ENCODE data around the gene COL11A1. TPM values are rescaled to one million over a fixed set of nuclear protein-coding genes. Genes with fewer than 3 reads are reported as not detected.

COL11A1 gene
- total and polyA plus RNA-seq, 2 of the 13 experiments (the other 11 are each of a cell fraction or from before 2014, with no cell fraction given), result not detected

GRCh38 chr1:103089221-103089620 lies 19.1 kb downstream of the COL11A1 start (continued):
- TF ChIP-seq SP4 (CRISPR knock-in tag; IDR thresholded peaks at IDR 0.05) (no peak), IRF9 (CRISPR knock-in tag; IDR thresholded peaks at IDR 0.05; ENCODE audit: borderline replicate concordance) (no peak), NR2F1 (CRISPR knock-in tag; IDR thresholded peaks at IDR 0.05) (no peak), FOXM1 (CRISPR knock-in tag; IDR thresholded peaks at IDR 0.05) (no peak), ZC3H4 (CRISPR knock-in tag; IDR thresholded peaks at IDR 0.05; ENCODE audit: borderline replicate concordance) (no peak), SPEN (CRISPR knock-in tag; IDR thresholded peaks at IDR 0.05; ENCODE audit: low read depth) (no peak), EZH2 (conservative IDR thresholded peaks at IDR 0.05; ENCODE audit: low read depth, low read length) (no peak), ATF3 (CRISPR knock-in tag; IDR thresholded peaks at IDR 0.05) (no peak)

- intact Hi-C loops (cut with micrococcal nuclease; ENCODE audit: unreplicated experiment) (no loop called here), in situ Hi-C loops (cut with HindIII; ENCODE audit: extremely low pct_ligation_motif_present, low pct_unique_long_range_greater_than_20kb) (no loop called here)
- Histone ChIP-seq H3K4me2 (ENCODE audit: low read depth, low read length) (no peak overlapping the region), H4K20me1 (ENCODE audit: insufficient read depth, low read length) (no peaks in the 10 kb centered on the region), H3K9ac (ENCODE audit: insufficient read depth, low read depth, low read length) (no peak overlapping the region), H3K27ac (ENCODE audit: extremely low read length, insufficient read depth, low read length) (no peak overlapping the region), H3K4me1 (ENCODE audit: insufficient read depth, low read length) (no peaks in the 10 kb centered on the region), H3K27me3 (ENCODE audit: control insufficient read depth in 1 of 2, insufficient read depth in 2 of 2, low read length in 2 of 2) (no peaks in the 10 kb centered on the region), H3K4me3 (replicated peaks in 1 of 3; ENCODE audit: insufficient read depth in 1 of 3, low read depth in 2 of 3, low read length in 3 of 3) (no peak overlapping the region), H3K36me3 (replicated peaks in 1 of 2; ENCODE audit: control insufficient read depth in 1 of 2, insufficient read depth in 2 of 2, low read length in 2 of 2) (no peaks in the 10 kb centered on the region), H3K79me2 (ENCODE audit: insufficient read depth, low read length) (no peaks in the 10 kb centered on the region), H3K9me3 (ENCODE audit: low read length) (no peaks in the 10 kb centered on the region), H2AFZ (ENCODE audit: low read length) (no peak overlapping the region)
- BruUV-seq (replicated peaks), result no TSS peak
- ChIA-PET CTCF (ENCODE audit: low intra/inter-chr PET ratio, low total read pairs) (no interaction called here), POLR2A (no interaction called here)
- 0% methylated on average over 1 of the region's 1 CpG for WGBS (ENCODE audit: low lambda C conversion rate)
- ATAC-seq (no peak), FAIRE-seq (no peak), DNase-seq (ENCODE audit: low spot score) (no peak)
- TF ChIP-seq ZNF513 (CRISPR knock-in tag; conservative IDR thresholded peaks at IDR 0.05) (no peak), DPF2 (CRISPR knock-in tag; IDR thresholded peaks at IDR 0.05; ENCODE audit: borderline replicate concordance, low read depth) (no peak), ZBTB7B (CRISPR knock-in tag; IDR thresholded peaks at IDR 0.05) (no peak), ARID4A (CRISPR knock-in tag; IDR thresholded peaks at IDR 0.05; ENCODE audit: borderline replicate concordance) (no peak), UBTF (CRISPR knock-in tag; IDR thresholded peaks at IDR 0.05) (no peak), PPARG (CRISPR knock-in tag; conservative IDR thresholded peaks at IDR 0.05) (no peak)
Measured at GRCh38 chr1:103087256-103087655, 21.1 kb downstream of the COL11A1 start.
